ENCODE data around the gene TAB2.

DNA sequence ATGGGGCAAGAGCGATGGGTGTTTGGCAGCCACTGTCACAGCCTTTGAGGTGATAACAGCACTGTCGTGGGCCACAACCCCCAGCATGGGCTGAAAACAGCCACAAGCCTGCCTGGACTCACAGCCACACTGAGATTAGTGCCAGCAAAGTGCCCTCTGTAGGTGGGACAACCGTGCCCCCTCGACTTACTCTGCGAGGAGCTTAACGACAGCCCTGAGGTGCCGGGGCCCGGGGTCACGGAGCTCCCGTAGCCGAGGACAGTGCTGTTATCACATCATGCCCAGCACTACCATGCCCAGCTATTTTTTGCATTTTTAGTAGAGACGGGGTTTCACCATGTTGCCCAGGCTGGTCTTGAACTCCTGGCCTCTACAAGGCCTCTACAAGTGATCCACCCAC, 119.1 kb downstream of the TAB2 start:
- TF ChIP-seq, protein P1, sequence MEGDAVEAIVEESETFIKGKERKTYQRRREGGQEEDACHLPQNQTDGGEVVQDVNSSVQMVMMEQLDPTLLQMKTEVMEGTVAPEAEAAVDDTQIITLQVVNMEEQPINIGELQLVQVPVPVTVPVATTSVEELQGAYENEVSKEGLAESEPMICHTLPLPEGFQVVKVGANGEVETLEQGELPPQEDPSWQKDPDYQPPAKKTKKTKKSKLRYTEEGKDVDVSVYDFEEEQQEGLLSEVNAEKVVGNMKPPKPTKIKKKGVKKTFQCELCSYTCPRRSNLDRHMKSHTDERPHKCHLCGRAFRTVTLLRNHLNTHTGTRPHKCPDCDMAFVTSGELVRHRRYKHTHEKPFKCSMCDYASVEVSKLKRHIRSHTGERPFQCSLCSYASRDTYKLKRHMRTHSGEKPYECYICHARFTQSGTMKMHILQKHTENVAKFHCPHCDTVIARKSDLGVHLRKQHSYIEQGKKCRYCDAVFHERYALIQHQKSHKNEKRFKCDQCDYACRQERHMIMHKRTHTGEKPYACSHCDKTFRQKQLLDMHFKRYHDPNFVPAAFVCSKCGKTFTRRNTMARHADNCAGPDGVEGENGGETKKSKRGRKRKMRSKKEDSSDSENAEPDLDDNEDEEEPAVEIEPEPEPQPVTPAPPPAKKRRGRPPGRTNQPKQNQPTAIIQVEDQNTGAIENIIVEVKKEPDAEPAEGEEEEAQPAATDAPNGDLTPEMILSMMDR (IDR thresholded peaks at IDR 0.05), result no peak
- no peak for TF ChIP-seq EZH2 (IDR thresholded peaks at IDR 0.05; ENCODE audit: borderline replicate concordance, insufficient read depth, low read depth, low read length, poor library complexity, severe bottlenecking)
